ENCODE measurements around the gene VSX1.

The VSX1 gene

DNA sequence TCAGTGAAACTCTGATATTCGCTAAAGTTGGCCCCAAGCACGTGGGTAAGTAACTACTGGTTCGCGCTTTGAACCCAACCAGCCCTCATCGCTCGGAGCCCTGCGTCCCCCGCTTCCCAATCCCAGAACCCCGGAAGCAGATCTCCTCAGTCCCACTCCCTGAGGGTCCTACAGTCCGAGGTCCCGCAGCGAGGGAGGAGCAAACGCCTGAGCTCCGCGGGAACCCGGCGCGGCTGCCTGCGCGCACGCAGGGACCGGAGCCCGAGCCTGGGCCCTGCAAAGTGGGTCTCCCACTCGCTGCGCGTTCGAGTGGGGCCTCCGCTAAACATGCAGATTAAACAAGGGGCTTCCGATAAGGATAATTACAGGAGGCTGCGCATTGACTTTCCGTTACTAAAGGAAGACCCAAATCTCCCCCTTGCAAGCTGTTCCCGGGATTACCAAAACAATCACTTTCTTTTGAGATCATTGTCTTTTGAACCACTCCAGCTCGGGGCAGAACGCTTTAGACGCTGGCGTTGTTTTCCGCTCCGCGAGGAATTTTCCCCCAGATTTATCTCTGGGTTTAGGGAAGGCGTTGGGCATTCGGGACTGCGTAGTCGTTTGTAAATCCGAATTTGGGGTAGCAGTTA, 1.3 kb upstream of the VSX1 start:
- no peak for TF ChIP-seq Cebpa-rat (IDR thresholded peaks at IDR 0.05)
- H4K20me1 ChIP-seq = no peaks in the 10 kb centered on the region
- H3K36me3 ChIP-seq = no peaks in the 10 kb centered on the region; a peak in 1 of 22 replicates
- H3K4me2 ChIP-seq = no peak overlapping the region
- H3K9ac ChIP-seq = no peak overlapping the region
- no peak overlapping the region; a peak in 1 of 20 replicates for H3K4me3 ChIP-seq
- peaks cover 0 to 8% (median 1%) of the 10 kb centered on the region in 10 experiments; a peak in 10 of 20 replicates for H3K4me1 ChIP-seq
- no peak overlapping the region for H3K27ac ChIP-seq
- peaks cover 45 to 58% (median 52%) of the 10 kb centered on the region in 11 experiments for H3K9me3 ChIP-seq (replicated peaks in 1 of 11)
- H3K27me3 ChIP-seq = no peaks in the 10 kb centered on the region

DNA sequence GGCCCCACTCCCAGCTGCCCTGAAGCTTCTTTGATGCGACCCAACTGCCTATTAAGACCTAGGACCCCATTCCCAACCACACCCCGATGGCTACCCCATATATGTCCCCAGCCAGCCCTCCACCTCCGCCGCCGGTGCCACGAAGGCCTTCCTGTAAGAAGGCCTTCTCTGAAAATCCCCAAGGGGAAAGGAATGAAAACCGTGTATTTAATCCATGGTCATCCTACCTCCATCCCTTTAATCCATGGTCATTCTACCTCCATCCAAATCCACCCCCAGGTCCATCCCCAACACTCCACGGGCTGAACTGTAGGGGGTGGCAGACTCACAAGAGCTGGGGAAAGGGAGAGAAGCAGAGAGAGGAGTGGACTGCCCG, 545 bp upstream of the VSX1 start:
- Histone ChIP-seq H3K4me2 (no peak overlapping the region), H3K4me3 (no peak overlapping the region), H3K9me3 (replicated peaks in 1 of 11) (peaks cover 45 to 58% (median 52%) of the 10 kb centered on the region in 11 experiments), H3K4me1 (peaks cover 0 to under 1% (median 0%) of the 10 kb centered on the region in 10 experiments; a peak in 2 of 20 replicates), H3K36me3 (no peaks in the 10 kb centered on the region; a peak in 1 of 22 replicates), H4K20me1 (no peaks in the 10 kb centered on the region), H3K9ac (no peak overlapping the region), H3K27ac (no peak overlapping the region), H3K27me3 (peaks cover 0 to 6% (median 5%) of the 10 kb centered on the region in 11 experiments; a peak in 10 of 22 replicates)
- TF ChIP-seq Cebpa-rat (IDR thresholded peaks at IDR 0.05) = no peak

GRCh38 chr20:25081065-25081729, 744 bp downstream of the VSX1 start:
- no peaks in the 10 kb centered on the region for H3K4me1 ChIP-seq
- H3K36me3 ChIP-seq = no peaks in the 10 kb centered on the region; a peak in 1 of 22 replicates
- H3K27me3 ChIP-seq = peaks cover 0 to 8% (median 7%) of the 10 kb centered on the region in 11 experiments; a peak in 10 of 22 replicates
- H3K4me3 ChIP-seq = no peak overlapping the region
- TF ChIP-seq Cebpa-rat (IDR thresholded peaks at IDR 0.05) = no peak
- no peaks in the 10 kb centered on the region for H4K20me1 ChIP-seq
- H3K27ac ChIP-seq = no peak overlapping the region
- peaks cover 45 to 56% (median 52%) of the 10 kb centered on the region in 11 experiments for H3K9me3 ChIP-seq (replicated peaks in 1 of 11)
- no peak overlapping the region for H3K9ac ChIP-seq
- H3K4me2 ChIP-seq = no peak overlapping the region

- Histone ChIP-seq H3K27ac (no peak overlapping the region), H3K9ac (no peak overlapping the region)
Observed at GRCh38 chr20:25079171-25079570, 2.8 kb downstream of the VSX1 start.

DNA sequence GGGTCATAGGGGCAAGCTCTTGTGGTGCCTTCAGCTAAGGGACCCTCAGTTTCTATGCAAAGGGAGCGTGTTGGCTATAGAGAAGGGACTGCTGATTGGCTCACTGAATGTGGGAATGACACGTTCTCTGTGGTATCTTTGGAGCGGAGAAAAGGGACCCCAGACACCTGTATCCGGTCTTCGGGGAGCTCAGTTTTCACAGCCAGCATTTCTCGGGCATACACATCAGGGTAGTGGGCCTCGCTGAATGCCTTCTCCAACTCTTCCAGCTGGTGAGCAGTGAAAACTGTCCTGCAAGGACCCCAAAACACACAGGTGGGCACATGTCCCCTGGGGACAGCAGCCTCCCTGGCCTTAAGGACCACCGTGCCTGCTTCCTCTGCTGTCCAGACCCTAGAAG, 3.3 kb downstream of the VSX1 start:
- H4K20me1 ChIP-seq = no peaks in the 10 kb centered on the region
- peaks cover 0 to 8% (median 7%) of the 10 kb centered on the region in 11 experiments; a peak in 10 of 22 replicates for H3K27me3 ChIP-seq
- TF ChIP-seq Cebpa-rat (IDR thresholded peaks at IDR 0.05) = no peak
- H3K27ac ChIP-seq = no peak overlapping the region
- no peak overlapping the region for H3K9ac ChIP-seq
- no peak overlapping the region for H3K4me3 ChIP-seq
- H3K9me3 ChIP-seq (replicated peaks in 1 of 11) = peaks cover 25 to 30% (median 29%) of the 10 kb centered on the region in 11 experiments
- H3K36me3 ChIP-seq = no peaks in the 10 kb centered on the region; a peak in 1 of 22 replicates
- H3K4me2 ChIP-seq = no peak overlapping the region
- no peaks in the 10 kb centered on the region for H3K4me1 ChIP-seq

More at GRCh38 chr20:25079171-25079570, 2.8 kb downstream of the VSX1 start:
- Histone ChIP-seq H3K36me3 (no peaks in the 10 kb centered on the region; a peak in 1 of 22 replicates), H3K4me2 (no peak overlapping the region), H3K4me1 (no peaks in the 10 kb centered on the region), H3K4me3 (no peak overlapping the region), H4K20me1 (no peaks in the 10 kb centered on the region), H3K9me3 (replicated peaks in 1 of 11) (peaks cover 31 to 36% (median 34%) of the 10 kb centered on the region in 11 experiments), H3K27me3 (peaks cover 0 to 8% (median 7%) of the 10 kb centered on the region in 11 experiments; a peak in 10 of 22 replicates)
- no peak for TF ChIP-seq Cebpa-rat (IDR thresholded peaks at IDR 0.05)

- Histone ChIP-seq H3K36me3 (no peaks in the 10 kb centered on the region), H3K27me3 (peaks cover 0 to 8% (median 7%) of the 10 kb centered on the region in 11 experiments; a peak in 10 of 22 replicates), H3K4me1 (no peaks in the 10 kb centered on the region), H3K9me3 (replicated peaks in 1 of 11) (peaks cover 16 to 21% (median 19%) of the 10 kb centered on the region in 11 experiments), H4K20me1 (no peaks in the 10 kb centered on the region), H3K9ac (no peak overlapping the region), H3K27ac (no peak overlapping the region), H3K4me3 (no peak overlapping the region), H3K4me2 (no peak overlapping the region)
- no peak for TF ChIP-seq Cebpa-rat (IDR thresholded peaks at IDR 0.05)
Observed at GRCh38 chr20:25077610-25078169, 4.3 kb downstream of the VSX1 start.

GRCh38 chr20:25076731-25077609, 5.0 kb downstream of the VSX1 start:
- Histone ChIP-seq H3K9ac (no peak overlapping the region), H3K27me3 (peaks cover 0 to 8% (median 7%) of the 10 kb centered on the region in 11 experiments; a peak in 10 of 22 replicates), H3K4me2 (no peak overlapping the region), H3K4me1 (no peaks in the 10 kb centered on the region), H3K4me3 (no peak overlapping the region), H3K36me3 (no peaks in the 10 kb centered on the region), H4K20me1 (no peaks in the 10 kb centered on the region), H3K9me3 (replicated peaks in 1 of 11) (peaks cover 10 to 14% (median 13%) of the 10 kb centered on the region in 11 experiments), H3K27ac (no peak overlapping the region)
- TF ChIP-seq Cebpa-rat (IDR thresholded peaks at IDR 0.05) = no peak

DNA sequence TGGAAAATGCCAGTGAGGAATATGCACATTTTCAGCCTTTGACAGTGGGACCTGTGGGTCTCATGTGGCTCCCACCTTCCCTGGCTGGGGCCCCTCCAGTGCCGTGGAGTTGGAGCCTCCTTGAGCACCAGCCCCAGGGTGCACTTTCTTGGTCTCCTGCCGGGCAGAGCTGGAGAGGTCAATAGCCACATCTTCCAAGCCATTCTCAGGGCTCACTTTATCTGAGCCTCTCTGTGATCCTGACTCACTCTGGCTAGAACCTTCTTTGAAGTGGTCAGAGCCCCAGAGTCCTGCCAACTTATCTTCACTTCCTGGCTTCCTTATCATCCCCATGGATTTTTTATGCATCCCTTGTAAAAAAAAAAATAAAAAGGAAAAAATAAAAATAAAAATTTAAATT, 5.7 kb downstream of the VSX1 start:
- H3K4me1 ChIP-seq = no peaks in the 10 kb centered on the region
- TF ChIP-seq Cebpa-rat (IDR thresholded peaks at IDR 0.05) = no peak
- H4K20me1 ChIP-seq = no peaks in the 10 kb centered on the region
- H3K27me3 ChIP-seq = peaks cover 0 to 8% (median 7%) of the 10 kb centered on the region in 11 experiments; a peak in 10 of 22 replicates
- no peaks in the 10 kb centered on the region for H3K36me3 ChIP-seq
- no peak overlapping the region for H3K4me3 ChIP-seq
- H3K27ac ChIP-seq = no peak overlapping the region
- H3K4me2 ChIP-seq = no peak overlapping the region
- no peak overlapping the region for H3K9ac ChIP-seq
- H3K9me3 ChIP-seq (replicated peaks in 1 of 11) = peaks cover 2 to 6% (median 5%) of the 10 kb centered on the region in 11 experiments
